ENCODE results near the gene USP9X.

DNA sequence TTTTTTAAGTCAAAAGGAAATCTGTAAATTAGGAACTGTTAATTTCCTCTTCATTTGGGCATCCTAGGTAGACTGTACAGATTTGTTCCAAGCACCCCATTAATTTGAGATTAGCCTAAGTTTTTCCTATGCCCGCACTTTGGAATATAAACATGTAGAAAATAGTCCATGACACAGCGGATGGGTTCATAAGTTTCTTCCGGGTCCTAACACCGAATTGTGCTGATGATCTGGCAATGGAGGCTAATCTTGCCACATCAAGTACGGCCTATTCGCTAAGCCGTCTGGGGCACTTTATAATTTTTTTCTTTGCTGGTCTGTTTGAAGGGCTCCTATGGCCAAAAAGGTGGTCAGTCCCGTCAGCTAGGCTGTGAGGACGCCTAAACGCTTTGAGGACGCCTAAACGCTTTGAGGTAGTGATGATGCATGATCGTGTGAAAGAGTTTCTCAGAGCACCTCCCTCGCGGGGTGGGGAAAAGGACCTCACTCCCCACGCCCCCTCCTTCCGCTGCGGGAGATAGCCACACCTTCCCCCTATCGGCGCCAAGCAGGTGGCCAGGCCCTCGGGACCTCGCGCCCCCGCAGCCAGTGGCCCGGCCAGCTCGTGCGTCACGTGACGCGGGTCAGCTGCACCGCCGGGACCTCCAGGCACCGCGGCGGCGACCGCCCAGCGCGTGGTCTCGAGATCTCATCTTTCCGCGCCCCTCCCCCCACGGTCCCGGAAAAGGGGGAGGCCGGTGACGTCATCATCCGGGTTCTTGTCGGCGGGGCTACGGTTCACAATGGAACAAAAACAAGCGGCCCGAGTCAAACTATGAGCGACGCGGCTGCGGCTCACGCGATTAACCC is 977 bp upstream of the USP9X start:
- TF ChIP-seq, protein P1, sequence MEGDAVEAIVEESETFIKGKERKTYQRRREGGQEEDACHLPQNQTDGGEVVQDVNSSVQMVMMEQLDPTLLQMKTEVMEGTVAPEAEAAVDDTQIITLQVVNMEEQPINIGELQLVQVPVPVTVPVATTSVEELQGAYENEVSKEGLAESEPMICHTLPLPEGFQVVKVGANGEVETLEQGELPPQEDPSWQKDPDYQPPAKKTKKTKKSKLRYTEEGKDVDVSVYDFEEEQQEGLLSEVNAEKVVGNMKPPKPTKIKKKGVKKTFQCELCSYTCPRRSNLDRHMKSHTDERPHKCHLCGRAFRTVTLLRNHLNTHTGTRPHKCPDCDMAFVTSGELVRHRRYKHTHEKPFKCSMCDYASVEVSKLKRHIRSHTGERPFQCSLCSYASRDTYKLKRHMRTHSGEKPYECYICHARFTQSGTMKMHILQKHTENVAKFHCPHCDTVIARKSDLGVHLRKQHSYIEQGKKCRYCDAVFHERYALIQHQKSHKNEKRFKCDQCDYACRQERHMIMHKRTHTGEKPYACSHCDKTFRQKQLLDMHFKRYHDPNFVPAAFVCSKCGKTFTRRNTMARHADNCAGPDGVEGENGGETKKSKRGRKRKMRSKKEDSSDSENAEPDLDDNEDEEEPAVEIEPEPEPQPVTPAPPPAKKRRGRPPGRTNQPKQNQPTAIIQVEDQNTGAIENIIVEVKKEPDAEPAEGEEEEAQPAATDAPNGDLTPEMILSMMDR (IDR thresholded peaks at IDR 0.05) = peak in 3 of 6 experiments; percentile 27 to 61 (median 45)
- TF ChIP-seq POLR2A (IDR thresholded peaks at IDR 0.05) = peak in 3 of 4 donors; percentile 50 to 75 (median 75)
- peak; percentile 90 to 94 for TF ChIP-seq POLR2AphosphoS5 (IDR thresholded peaks at IDR 0.05)
- TF ChIP-seq EP300 (IDR thresholded peaks at IDR 0.05) = peak in 3 of 4 donors; percentile 16 to 95 (median 74)
